ENCODE results near the gene ABCC1.

DNA sequence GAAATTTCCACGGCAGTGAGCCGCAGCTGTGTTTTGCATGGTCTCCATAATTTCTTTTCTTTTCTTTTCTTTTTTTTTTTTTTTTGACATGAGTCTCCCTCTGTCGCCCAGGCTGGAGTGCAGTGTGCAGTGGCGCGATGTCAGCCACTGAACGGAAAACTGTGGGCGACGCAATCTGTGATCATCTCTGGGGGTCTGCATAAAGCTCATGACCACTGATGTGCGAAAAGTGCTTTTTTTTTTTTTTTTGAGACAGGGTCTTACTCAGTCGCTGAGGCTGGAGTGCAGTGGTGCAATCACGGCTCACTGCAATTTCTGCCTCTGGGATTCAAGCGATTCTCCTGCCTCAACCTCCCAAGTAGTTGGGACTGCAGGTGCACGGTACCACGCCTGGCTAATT, 156.2 kb downstream of the ABCC1 start:
- TF ChIP-seq ZBTB17 (tag by site-specific recombination; IDR thresholded peaks at IDR 0.05), result no peak
- no peak for TF ChIP-seq ZNF785 (tag by site-specific recombination; IDR thresholded peaks at IDR 0.05)
- TF ChIP-seq YY1 (tag by site-specific recombination; IDR thresholded peaks at IDR 0.05), result no peak
- no peak for TF ChIP-seq ZNF792 (tag by site-specific recombination; IDR thresholded peaks at IDR 0.05)
- TF ChIP-seq, protein P1, sequence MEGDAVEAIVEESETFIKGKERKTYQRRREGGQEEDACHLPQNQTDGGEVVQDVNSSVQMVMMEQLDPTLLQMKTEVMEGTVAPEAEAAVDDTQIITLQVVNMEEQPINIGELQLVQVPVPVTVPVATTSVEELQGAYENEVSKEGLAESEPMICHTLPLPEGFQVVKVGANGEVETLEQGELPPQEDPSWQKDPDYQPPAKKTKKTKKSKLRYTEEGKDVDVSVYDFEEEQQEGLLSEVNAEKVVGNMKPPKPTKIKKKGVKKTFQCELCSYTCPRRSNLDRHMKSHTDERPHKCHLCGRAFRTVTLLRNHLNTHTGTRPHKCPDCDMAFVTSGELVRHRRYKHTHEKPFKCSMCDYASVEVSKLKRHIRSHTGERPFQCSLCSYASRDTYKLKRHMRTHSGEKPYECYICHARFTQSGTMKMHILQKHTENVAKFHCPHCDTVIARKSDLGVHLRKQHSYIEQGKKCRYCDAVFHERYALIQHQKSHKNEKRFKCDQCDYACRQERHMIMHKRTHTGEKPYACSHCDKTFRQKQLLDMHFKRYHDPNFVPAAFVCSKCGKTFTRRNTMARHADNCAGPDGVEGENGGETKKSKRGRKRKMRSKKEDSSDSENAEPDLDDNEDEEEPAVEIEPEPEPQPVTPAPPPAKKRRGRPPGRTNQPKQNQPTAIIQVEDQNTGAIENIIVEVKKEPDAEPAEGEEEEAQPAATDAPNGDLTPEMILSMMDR (tag by site-specific recombination; IDR thresholded peaks at IDR 0.05), result no peak
